Frontal cortex (tissue), 4 donors: Measurements from ENCODE around the gene NUP133. TPM values are rescaled to one million over a fixed set of nuclear protein-coding genes. Genes with fewer than 3 reads are reported as not detected.
"Not testable (repeated sequence)": the region's sequence is repeated elsewhere in the genome, so short reads cannot be mapped to it uniquely, and the experiment has no call there.

Source experiments
- DNase-seq, 2 donors: peaks; one replicate each; pipeline ENCODE4 v3.0.0; 2012; ENCODE audit warnings: low spot score in 2 of 2
- FAIRE-seq: peaks from 2 replicates; lab custom pipeline; 2012; peaks lifted over from hg19 to GRCh38; lab: Jason Lieb, UNC
- total RNA-seq: library from RNA; depleted of rRNA; stranded (reverse); fragments of >200 nt; gene quantifications from one replicate; pipeline ENCODE4 v1.2.3, GENCODE V29; 2014
- donor health status: control.
- donor health status: control.
- donor health status: control.

The NUP133 gene
- total RNA-seq, 1 donor from 2014 or later = 65.6 TPM

- no peak for FAIRE-seq
- no peak for DNase-seq
These were observed 80.6 kb downstream of the NUP133 start for GRCh38 chr1:229427572-229427971.

GRCh38 chr1:229425564-229426159 is 82.5 kb downstream of the NUP133 start:
- FAIRE-seq (no peak), DNase-seq (no peak)

GRCh38 chr1:229420765-229421164 is 87.4 kb downstream of the NUP133 start:
- no peak for FAIRE-seq
- no peak for DNase-seq

GRCh38 chr1:229420224-229420623 is 87.9 kb downstream of the NUP133 start:
- DNase-seq (no peak), FAIRE-seq (no peak)

- DNase-seq, FAIRE-seq: not testable (repeated sequence)
These were observed 89.6 kb downstream of the NUP133 start for GRCh38 chr1:229418586-229418985.

GRCh38 chr1:229412810-229413209 is 95.3 kb downstream of the NUP133 start:
- not testable (repeated sequence) for DNase-seq, FAIRE-seq

GRCh38 chr1:229412056-229412455 is 96.1 kb downstream of the NUP133 start:
- DNase-seq = no peak
- no peak for FAIRE-seq

GRCh38 chr1:229411434-229412055 is 96.6 kb downstream of the NUP133 start:
- no peak for FAIRE-seq
- no peak for DNase-seq

- FAIRE-seq (no peak), DNase-seq (peak in 1 of 2 donors; percentile 71)
These were observed 97.3 kb downstream of the NUP133 start for GRCh38 chr1:229410692-229411433.

- DNase-seq (no peak), FAIRE-seq (no peak)
These were observed 97.8 kb downstream of the NUP133 start for GRCh38 chr1:229410370-229410691.

- FAIRE-seq = no peak
- DNase-seq = no peak
These were observed 98.3 kb downstream of the NUP133 start for GRCh38 chr1:229409616-229410369.

GRCh38 chr1:229408458-229409037 is 99.6 kb downstream of the NUP133 start:
- no peak for DNase-seq
- FAIRE-seq = no peak

GRCh38 chr1:229407206-229408026 is 100.7 kb downstream of the NUP133 start:
- FAIRE-seq = no peak
- DNase-seq = no peak

GRCh38 chr1:229406798-229407197 is 101.3 kb downstream of the NUP133 start:
- DNase-seq = no peak
- no peak for FAIRE-seq

- DNase-seq (no peak), FAIRE-seq (no peak)
These were observed 104.6 kb downstream of the NUP133 start for GRCh38 chr1:229403573-229403972.

GRCh38 chr1:229402993-229403392 is 105.1 kb downstream of the NUP133 start:
- DNase-seq = no peak
- no peak for FAIRE-seq

GRCh38 chr1:229402329-229402728 is 105.8 kb downstream of the NUP133 start:
- FAIRE-seq, DNase-seq: not testable (repeated sequence)

GRCh38 chr1:229397762-229398161 is 110.4 kb downstream of the NUP133 start:
- FAIRE-seq = no peak

GRCh38 chr1:229396585-229397206 is 111.4 kb downstream of the NUP133 start:
- no peak for FAIRE-seq
- no peak for DNase-seq

More at GRCh38 chr1:229397762-229398161, 110.4 kb downstream of the NUP133 start:
- DNase-seq = no peak
